DOHH2 (cell line): Measurements from ENCODE around the gene PPM1F.
"Not testable (repeated sequence)": the region's sequence is repeated elsewhere in the genome, so short reads cannot be mapped to it uniquely, and the experiment has no call there.

ENCODE experiments used
- H3F3A ChIP-seq: fragments of 200-600 bp; sonication (generic), shearing (Covaris generic); 2 replicates; pipeline ENCODE4 v1.6.0; 2016; ENCODE audit warnings: antibody characterized with exemption, mild to moderate bottlenecking; ENCODE audit not compliant: control insufficient read depth, insufficient read depth
- H3K27ac ChIP-seq: fragments of 200-600 bp; sonication (generic); 2 replicates; pipeline ENCODE4 v1.5.1; 2014; ENCODE audit warnings: low read depth, mild to moderate bottlenecking, low read length, moderate library complexity
- H3K27me3 ChIP-seq: fragments of 200-600 bp; sonication (generic); 2 replicates; pipeline ENCODE4 v1.6.1; 2014; ENCODE audit warnings: mild to moderate bottlenecking, low read length, mixed read lengths; ENCODE audit not compliant: control insufficient read depth
- H3K36me3 ChIP-seq: fragments of 200-600 bp; sonication (generic); 2 replicates; pipeline ENCODE4 v1.6.1; 2014; ENCODE audit warnings: mild to moderate bottlenecking, low read length, moderate library complexity, mixed read lengths; ENCODE audit not compliant: control insufficient read depth
- H3K4me1 ChIP-seq: fragments of 200-600 bp; sonication (generic); 2 replicates; pipeline ENCODE4 v1.6.1; 2014; ENCODE audit warnings: mild to moderate bottlenecking, low read length, mixed read lengths; ENCODE audit not compliant: control insufficient read depth
- H3K4me2 ChIP-seq: fragments of 200-600 bp; sonication (generic); 2 replicates; pipeline ENCODE4 v1.6.0; 2014; ENCODE audit warnings: mild to moderate bottlenecking, low read length, moderate library complexity
- H3K4me3 ChIP-seq: fragments of 200-600 bp; sonication (generic); 2 replicates; pipeline ENCODE4 v1.5.1; 2014; ENCODE audit warnings: mild to moderate bottlenecking, low read length, mixed read lengths
- H3K79me2 ChIP-seq: fragments of 200-600 bp; sonication (generic); 2 replicates; pipeline ENCODE4 v1.6.1; 2014; ENCODE audit warnings: mild to moderate bottlenecking, low read length, mixed read lengths; ENCODE audit not compliant: control insufficient read depth
- H3K9me2 ChIP-seq: fragments of 200-600 bp; sonication (generic); replicated peaks from 2 replicates; pipeline ENCODE4 v1.6.1; 2014; ENCODE audit warnings: mild to moderate bottlenecking, low read length, mixed read lengths; ENCODE audit not compliant: control insufficient read depth
- H3K9me3 ChIP-seq: fragments of 200-600 bp; sonication (generic); 2 replicates; pipeline ENCODE4 v1.6.1; 2014; ENCODE audit warnings: antibody characterized with exemption, low read length, mixed read lengths; ENCODE audit not compliant: control insufficient read depth, insufficient read depth
- H4K20me1 ChIP-seq: fragments of 200-600 bp; sonication (generic); 2 replicates; pipeline ENCODE4 v1.6.0; 2014; ENCODE audit warnings: low read depth, mild to moderate bottlenecking, antibody characterized with exemption, low read length, moderate library complexity; ENCODE audit not compliant: control insufficient read depth, insufficient read depth
- EZH2phosphoT487 ChIP-seq: fragments of 200-600 bp; sonication (generic); IDR thresholded peaks from 2 replicates; pipeline ENCODE4 v1.6.1; 2017; ENCODE audit warnings: borderline replicate concordance, mild to moderate bottlenecking, antibody characterized with exemption, low read length, moderate library complexity, mixed read lengths
- TF ChIP-seq, protein P1 (sequence below): fragments of 200-600 bp; sonication (generic); IDR thresholded peaks from one replicate; pipeline ENCODE4 v1.5.1; 2014; ENCODE audit warnings: antibody characterized with exemption, mild to moderate bottlenecking, low read depth, low read length; ENCODE audit not compliant: poor library complexity, severe bottlenecking

Gene PPM1F

DNA sequence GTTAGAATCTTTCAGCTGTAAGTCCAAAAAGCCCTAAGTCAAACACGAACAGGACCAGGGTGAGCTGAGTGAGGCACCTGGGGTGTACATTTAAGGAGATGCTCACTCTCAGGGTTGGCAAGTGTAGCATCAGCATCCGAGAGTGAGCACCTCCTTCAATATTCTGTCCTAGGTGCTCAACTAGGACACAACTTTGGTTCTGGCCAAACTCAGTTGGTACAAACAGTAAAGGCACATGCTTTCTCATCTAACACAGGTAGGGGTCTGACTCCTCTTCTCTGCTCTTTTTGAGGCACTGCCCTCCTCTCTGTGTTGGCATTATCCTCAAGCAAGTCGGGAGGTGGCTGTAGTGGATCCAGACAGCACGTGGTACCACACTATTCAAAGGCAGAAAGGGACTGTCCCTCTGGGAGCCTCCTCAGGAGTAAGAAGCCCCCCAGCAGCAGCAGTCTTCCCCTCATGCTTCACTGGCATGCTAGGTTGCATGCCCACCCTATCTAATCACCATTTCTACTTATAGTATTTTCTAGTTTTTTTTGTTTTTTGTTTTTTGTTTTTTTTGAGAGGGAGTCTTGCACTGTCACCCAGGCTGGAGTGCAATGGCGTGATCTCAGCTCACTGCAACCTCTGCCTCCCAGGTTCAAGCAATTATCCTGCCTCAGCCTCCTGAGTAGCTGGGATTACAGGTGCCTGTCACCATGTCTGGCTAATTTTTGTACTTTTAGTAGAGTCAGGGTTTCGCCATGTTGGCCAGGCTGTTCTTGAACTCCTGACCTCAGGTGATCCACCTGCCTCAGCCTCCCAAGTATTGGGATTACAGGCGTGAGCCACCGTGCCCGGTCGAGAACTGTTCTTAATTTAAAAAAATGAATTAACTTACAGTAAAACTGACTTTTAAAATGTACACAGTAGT lies 70.6 kb downstream of the PPM1F start:
- Histone ChIP-seq H3K4me3 (no peak overlapping the region), H3K36me3 (no peaks in the 10 kb centered on the region), H3K9me3 (no peaks in the 10 kb centered on the region), H3K27me3 (no peaks in the 10 kb centered on the region), H3K79me2 (no peaks in the 10 kb centered on the region), H3K4me2 (no peak overlapping the region), H3K27ac (no peak overlapping the region), H3F3A (no peaks in the 10 kb centered on the region), H3K9me2 (no peaks in the 10 kb centered on the region), H4K20me1 (no peaks in the 10 kb centered on the region), H3K4me1 (no peaks in the 10 kb centered on the region)
- no peak for TF ChIP-seq EZH2phosphoT487
- TF ChIP-seq, protein P1, sequence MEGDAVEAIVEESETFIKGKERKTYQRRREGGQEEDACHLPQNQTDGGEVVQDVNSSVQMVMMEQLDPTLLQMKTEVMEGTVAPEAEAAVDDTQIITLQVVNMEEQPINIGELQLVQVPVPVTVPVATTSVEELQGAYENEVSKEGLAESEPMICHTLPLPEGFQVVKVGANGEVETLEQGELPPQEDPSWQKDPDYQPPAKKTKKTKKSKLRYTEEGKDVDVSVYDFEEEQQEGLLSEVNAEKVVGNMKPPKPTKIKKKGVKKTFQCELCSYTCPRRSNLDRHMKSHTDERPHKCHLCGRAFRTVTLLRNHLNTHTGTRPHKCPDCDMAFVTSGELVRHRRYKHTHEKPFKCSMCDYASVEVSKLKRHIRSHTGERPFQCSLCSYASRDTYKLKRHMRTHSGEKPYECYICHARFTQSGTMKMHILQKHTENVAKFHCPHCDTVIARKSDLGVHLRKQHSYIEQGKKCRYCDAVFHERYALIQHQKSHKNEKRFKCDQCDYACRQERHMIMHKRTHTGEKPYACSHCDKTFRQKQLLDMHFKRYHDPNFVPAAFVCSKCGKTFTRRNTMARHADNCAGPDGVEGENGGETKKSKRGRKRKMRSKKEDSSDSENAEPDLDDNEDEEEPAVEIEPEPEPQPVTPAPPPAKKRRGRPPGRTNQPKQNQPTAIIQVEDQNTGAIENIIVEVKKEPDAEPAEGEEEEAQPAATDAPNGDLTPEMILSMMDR, result no peak

DNA sequence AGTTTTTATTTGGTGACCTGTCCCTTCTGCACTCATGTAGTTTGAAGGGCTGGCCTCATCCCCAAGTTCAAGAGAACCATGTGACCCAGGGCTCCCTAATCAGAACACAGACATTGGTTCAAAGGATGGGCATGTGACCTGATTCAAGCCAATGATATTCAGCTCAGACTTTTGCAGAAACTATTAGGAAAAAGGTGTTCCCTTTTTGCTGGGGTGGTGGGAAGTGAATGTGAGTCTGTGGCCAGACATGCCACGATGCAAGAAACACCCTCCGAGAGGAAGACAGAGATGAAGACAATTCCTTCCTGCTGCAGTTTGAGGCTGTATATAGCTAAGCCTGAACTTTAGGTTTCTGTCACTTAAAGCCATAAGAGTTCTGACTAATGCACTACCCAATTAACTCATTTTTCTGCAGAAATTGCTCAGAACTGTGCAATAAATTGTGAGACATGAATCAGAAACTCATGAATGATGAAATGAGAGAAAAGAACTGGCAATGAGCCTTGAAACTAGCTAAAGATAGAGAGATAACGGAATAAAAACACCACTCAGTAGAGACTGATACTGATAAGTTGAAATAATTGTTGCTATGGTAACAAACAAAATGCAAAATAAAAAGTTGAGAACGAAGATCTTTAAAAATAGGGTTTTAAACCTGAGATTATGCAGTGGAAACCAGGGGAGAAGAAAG lies 76.0 kb downstream of the PPM1F start:
- no peaks in the 10 kb centered on the region for H3F3A ChIP-seq
- H3K4me1 ChIP-seq, result no peaks in the 10 kb centered on the region
- no peaks in the 10 kb centered on the region for H3K79me2 ChIP-seq
- H3K4me2 ChIP-seq, result no peak overlapping the region
- no peaks in the 10 kb centered on the region for H4K20me1 ChIP-seq
- H3K4me3 ChIP-seq, result no peak overlapping the region
- TF ChIP-seq, protein P1, result no peak
- TF ChIP-seq EZH2phosphoT487, result no peak
- no peaks in the 10 kb centered on the region for H3K9me3 ChIP-seq
- no peaks in the 10 kb centered on the region for H3K36me3 ChIP-seq
- no peaks in the 10 kb centered on the region for H3K9me2 ChIP-seq
- H3K27me3 ChIP-seq, result no peaks in the 10 kb centered on the region
- no peak overlapping the region for H3K27ac ChIP-seq

DNA sequence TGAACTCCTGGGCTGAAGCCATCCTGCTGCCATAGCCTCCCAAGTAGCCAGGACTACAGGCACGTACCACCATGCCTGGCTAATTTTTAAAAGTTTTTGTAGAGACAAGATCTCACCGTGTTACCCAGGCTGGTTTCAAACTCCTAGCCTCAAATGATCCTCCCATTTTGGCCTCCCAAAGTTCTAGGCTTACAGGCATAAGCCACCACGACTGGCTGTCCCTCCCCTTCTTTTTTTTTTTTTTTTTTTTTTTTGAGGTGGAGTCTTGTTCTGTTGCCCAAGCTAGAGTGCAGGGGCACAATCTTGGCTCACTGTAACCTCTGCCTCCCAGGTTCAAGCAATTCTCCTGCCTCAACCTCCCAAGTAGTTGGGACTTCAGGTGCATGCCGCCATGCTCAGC lies 77.7 kb downstream of the PPM1F start:
- not testable (repeated sequence) for H3K4me3 ChIP-seq, H4K20me1 ChIP-seq, H3K27ac ChIP-seq, H3K27me3 ChIP-seq, H3F3A ChIP-seq, H3K36me3 ChIP-seq, H3K4me2 ChIP-seq, H3K9me3 ChIP-seq, H3K79me2 ChIP-seq, H3K9me2 ChIP-seq, H3K4me1 ChIP-seq

DNA sequence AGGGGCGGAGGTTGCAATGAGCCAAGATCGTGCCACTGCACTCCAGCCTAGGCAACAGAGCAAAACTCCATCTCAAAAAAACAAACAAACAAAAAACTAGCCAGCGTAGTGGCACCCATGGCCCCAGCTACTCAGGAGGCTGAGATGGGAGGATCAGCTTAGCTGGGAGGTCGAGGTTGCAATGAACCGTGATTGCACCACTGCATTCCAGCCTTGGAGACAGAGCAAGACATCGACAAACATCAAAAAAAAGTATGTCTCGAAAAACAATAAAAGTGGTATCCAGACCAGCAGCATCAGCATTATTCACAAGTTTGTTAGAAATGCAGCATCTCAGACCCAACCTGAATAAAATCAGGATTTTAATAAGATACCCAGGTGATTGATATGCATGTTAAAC lies 79.0 kb downstream of the PPM1F start:
- no peak overlapping the region for H3K27ac ChIP-seq
- no peaks in the 10 kb centered on the region for H3F3A ChIP-seq
- TF ChIP-seq EZH2phosphoT487, result no peak
- TF ChIP-seq, protein P1, result no peak
- H3K27me3 ChIP-seq, result no peaks in the 10 kb centered on the region
- no peak overlapping the region for H3K4me2 ChIP-seq
- no peaks in the 10 kb centered on the region for H3K9me3 ChIP-seq
- H3K79me2 ChIP-seq, result no peaks in the 10 kb centered on the region
- H3K36me3 ChIP-seq, result no peaks in the 10 kb centered on the region
- H3K4me1 ChIP-seq, result peaks cover 4% of the 10 kb centered on the region
- no peaks in the 10 kb centered on the region for H4K20me1 ChIP-seq
- no peaks in the 10 kb centered on the region for H3K9me2 ChIP-seq
- no peak overlapping the region for H3K4me3 ChIP-seq

DNA sequence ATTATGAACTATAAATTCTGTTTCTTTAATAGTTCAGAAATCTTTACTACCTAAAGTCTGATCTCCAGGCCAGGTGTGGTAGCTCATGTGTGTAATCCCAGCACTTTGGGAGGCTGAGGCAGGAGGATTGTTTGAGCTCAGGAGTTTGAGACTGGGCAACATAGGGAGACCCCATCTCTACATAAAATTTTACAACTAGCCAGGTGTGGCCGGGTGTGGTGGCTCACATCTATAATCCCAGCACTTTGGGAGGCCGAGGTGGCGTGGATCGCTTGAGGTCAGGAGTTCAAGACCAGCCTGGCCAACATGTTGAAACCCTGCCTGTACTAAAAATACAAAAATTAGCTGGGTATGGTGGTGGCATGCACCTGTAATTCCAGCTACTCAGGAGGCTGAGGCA lies 79.9 kb downstream of the PPM1F start:
- H3K27ac ChIP-seq, H3K36me3 ChIP-seq, H4K20me1 ChIP-seq, H3K4me3 ChIP-seq, H3K4me2 ChIP-seq, H3K79me2 ChIP-seq, H3K27me3 ChIP-seq, H3F3A ChIP-seq, H3K9me2 ChIP-seq, H3K9me3 ChIP-seq: not testable (repeated sequence)
- peaks cover 13% of the 10 kb centered on the region for H3K4me1 ChIP-seq
